Peyer's patch (tissue), 4 donors: ENCODE results near the gene GALNT13.

ENCODE experiments used
- CTCF ChIP-seq, 6 experiments: fragments of 450-650 bp in 4 of 6; fragments of 200-600 bp in 2 of 6; sonication (generic) in 1 of 6; IDR thresholded peaks; one replicate each; pipeline ENCODE4 v1.5.1; 2017 to 2019; ENCODE audit warnings: antibody characterized with exemption in 6 of 6, mild to moderate bottlenecking in 3 of 6, moderate library complexity in 1 of 6
- POLR2A ChIP-seq, 2 donors: fragments of 450-650 bp; IDR thresholded peaks; one replicate each; pipeline ENCODE4 v1.5.1; 2017; ENCODE audit warnings: antibody characterized with exemption in 2 of 2, mild to moderate bottlenecking in 2 of 2, moderate library complexity in 2 of 2

GRCh38 chr2:154481336-154481735 is 609.6 kb downstream of the GALNT13 start:
- TF ChIP-seq POLR2A (IDR thresholded peaks at IDR 0.05): no peak
- no peak for TF ChIP-seq CTCF (IDR thresholded peaks at IDR 0.05)
